22Rv1 (cell line): ENCODE results near the gene LGALS8.

Source experiments
- CTCF ChIP-seq: fragments of 450-650 bp; IDR thresholded peaks from 2 replicates; pipeline ENCODE4 v1.5.1; 2017; ENCODE audit warnings: mild to moderate bottlenecking
- ZFX ChIP-seq: fragments of 450-650 bp; IDR thresholded peaks from 2 replicates; pipeline ENCODE4 v1.6.1; 2017; ENCODE audit warnings: antibody characterized with exemption, borderline replicate concordance

GRCh38 chr1:236534151-236534651 is 10.4 kb downstream of the LGALS8 start:
- TF ChIP-seq CTCF (no peak), ZFX (no peak)
